Measurements from ENCODE around the gene TBX2.

The TBX2 gene

DNA sequence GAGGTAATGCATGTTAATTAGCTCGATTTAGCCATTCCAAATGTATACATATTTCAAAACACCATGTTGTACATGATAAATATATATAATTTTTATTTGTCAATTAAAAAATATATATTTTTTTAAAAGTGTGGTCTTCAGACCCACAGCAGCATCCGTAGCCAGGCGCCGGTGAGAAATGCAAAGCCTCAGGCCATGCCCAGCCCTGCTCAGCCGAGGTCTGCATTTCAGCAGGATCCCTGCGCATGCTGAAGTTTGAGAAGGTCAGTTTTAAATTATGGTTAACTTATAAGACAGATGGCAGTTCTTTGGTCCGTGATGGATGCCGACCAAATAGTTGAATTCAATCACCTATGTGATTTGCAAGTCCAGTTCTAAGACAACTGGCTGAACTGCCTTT, 28.0 kb upstream of the TBX2 start:
- no peak for DNase-seq (ENCODE audit: low read depth)
- no peak overlapping the region for H3K4me3 ChIP-seq (ENCODE audit: low read length)
- TF ChIP-seq, protein P1, sequence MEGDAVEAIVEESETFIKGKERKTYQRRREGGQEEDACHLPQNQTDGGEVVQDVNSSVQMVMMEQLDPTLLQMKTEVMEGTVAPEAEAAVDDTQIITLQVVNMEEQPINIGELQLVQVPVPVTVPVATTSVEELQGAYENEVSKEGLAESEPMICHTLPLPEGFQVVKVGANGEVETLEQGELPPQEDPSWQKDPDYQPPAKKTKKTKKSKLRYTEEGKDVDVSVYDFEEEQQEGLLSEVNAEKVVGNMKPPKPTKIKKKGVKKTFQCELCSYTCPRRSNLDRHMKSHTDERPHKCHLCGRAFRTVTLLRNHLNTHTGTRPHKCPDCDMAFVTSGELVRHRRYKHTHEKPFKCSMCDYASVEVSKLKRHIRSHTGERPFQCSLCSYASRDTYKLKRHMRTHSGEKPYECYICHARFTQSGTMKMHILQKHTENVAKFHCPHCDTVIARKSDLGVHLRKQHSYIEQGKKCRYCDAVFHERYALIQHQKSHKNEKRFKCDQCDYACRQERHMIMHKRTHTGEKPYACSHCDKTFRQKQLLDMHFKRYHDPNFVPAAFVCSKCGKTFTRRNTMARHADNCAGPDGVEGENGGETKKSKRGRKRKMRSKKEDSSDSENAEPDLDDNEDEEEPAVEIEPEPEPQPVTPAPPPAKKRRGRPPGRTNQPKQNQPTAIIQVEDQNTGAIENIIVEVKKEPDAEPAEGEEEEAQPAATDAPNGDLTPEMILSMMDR (conservative IDR thresholded peaks at IDR 0.05; ENCODE audit: low read length): no peak

GRCh38 chr17:61372436-61372835, 27.2 kb upstream of the TBX2 start:
- no peak for DNase-seq (ENCODE audit: low read depth)
- no peak overlapping the region for H3K4me3 ChIP-seq (ENCODE audit: low read length)
- TF ChIP-seq, protein P1 (conservative IDR thresholded peaks at IDR 0.05; ENCODE audit: low read length): no peak

GRCh38 chr17:61376931-61377838, 22.5 kb upstream of the TBX2 start:
- TF ChIP-seq, protein P1 (conservative IDR thresholded peaks at IDR 0.05; ENCODE audit: low read length): no peak
- no peak for DNase-seq (ENCODE audit: low read depth)
- H3K4me3 ChIP-seq (ENCODE audit: low read length): no peak overlapping the region

DNA sequence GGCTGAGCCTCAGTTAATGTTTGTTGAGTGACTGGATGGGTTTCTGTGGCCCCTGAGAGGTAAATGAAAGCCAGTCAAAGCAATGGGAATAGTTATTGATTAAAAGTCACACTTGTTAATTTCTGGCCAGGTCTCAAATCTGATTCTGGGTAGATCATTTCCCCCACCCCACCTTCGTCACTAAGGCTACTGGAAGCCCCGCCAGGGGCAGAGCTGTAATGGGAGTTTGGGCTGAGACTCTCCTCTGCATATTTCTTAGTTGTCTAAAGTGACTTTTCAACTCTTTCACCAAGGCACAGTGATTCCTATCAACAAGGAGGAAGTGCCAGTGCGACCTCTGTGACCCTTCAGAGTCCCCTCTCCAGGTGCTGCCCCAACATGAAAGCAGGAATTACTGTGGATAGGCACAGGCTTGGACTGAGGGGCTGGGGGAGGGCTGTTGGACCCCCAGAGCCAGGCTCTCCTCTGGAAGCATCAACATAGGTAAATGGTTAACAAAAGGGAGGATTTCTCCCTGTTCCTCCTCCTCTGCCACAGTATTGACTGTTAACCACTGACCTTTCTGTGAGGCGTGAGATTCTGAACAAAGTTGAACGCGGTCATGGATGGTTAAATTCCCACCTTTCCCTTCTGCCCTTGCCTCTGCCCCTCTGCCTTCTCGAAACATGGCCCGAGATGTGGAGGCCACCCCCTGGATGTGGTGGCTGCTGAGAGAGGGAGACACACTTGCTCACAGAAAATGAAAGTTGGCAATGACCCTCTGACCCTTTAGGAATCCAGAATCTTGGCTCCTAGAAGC, 20.8 kb upstream of the TBX2 start:
- DNase-seq (ENCODE audit: low read depth): no peak
- TF ChIP-seq, protein P1 (conservative IDR thresholded peaks at IDR 0.05; ENCODE audit: low read length): no peak
- no peak overlapping the region for H3K4me3 ChIP-seq (ENCODE audit: low read length)

- DNase-seq (ENCODE audit: low read depth): no peak
- H3K4me3 ChIP-seq (ENCODE audit: low read length): no peak overlapping the region
- TF ChIP-seq, protein P1 (conservative IDR thresholded peaks at IDR 0.05; ENCODE audit: low read length): no peak
These were observed 20.0 kb upstream of the TBX2 start for GRCh38 chr17:61379457-61380216.

DNA sequence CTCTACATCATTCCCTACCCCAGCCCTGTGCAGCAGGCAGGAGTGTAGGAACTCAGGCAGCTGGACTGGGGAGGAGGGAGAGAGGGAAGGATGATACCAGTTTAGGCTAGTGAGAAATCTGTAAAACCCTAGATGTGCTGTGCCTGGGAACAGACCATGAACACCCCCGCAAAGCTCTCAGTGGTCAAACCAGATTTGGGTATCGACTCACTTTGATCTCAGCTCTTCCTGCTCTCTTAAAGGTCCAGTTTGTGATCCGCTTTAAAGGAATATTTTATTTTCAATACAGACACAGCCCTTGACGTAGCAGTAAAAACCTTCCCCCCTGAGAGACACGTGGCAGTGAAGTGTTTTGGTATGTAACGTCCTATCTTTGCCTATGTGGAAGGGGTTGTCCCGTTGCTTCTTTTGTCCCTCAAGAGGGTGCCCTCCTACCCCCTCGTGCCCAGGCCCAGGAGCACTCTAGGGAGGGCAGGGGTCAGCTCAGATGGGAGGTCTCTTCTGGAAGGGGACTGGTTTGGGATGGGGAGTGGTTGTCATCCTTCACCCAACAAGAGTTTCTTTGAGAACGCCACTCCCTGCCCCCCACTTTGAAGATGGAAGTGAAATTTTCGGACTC, 19.3 kb upstream of the TBX2 start:
- no peak overlapping the region for H3K4me3 ChIP-seq (ENCODE audit: low read length)
- DNase-seq (ENCODE audit: low read depth): no peak
- TF ChIP-seq, protein P1 (conservative IDR thresholded peaks at IDR 0.05; ENCODE audit: low read length): no peak

All from AG10803 (cell line).